Measurements from ENCODE around the gene MISFA.

MISFA gene

GRCh38 chr11:18608376-18608775 lies 8.8 kb downstream of the MISFA start:
- Histone ChIP-seq H3K27ac (no peak overlapping the region), H3K27me3 (ENCODE audit: control insufficient read depth, insufficient read depth, low read length) (no peaks in the 10 kb centered on the region), H3K4me2 (ENCODE audit: low read length) (no peak overlapping the region), H3K36me3 (ENCODE audit: control insufficient read depth, insufficient read depth, low read length) (no peaks in the 10 kb centered on the region), H3K9ac (no peak overlapping the region), H3K9me3 (ENCODE audit: control insufficient read depth, low read length) (no peaks in the 10 kb centered on the region), H3K4me3 (ENCODE audit: low read depth, low read length) (no peak overlapping the region), H3K4me1 (no peaks in the 10 kb centered on the region), H2AFZ (no peak overlapping the region), H3K79me2 (no peaks in the 10 kb centered on the region)
- TF ChIP-seq CTCF (IDR thresholded peaks at IDR 0.05): no peak

GRCh38 chr11:18611196-18611595 lies 11.6 kb downstream of the MISFA start:
- H2AFZ ChIP-seq: no peak overlapping the region
- H3K4me1 ChIP-seq: no peaks in the 10 kb centered on the region
- H3K4me3 ChIP-seq (ENCODE audit: low read depth, low read length): no peak overlapping the region
- no peak overlapping the region for H3K9ac ChIP-seq
- H3K36me3 ChIP-seq (ENCODE audit: control insufficient read depth, insufficient read depth, low read length): no peaks in the 10 kb centered on the region
- H3K9me3 ChIP-seq (ENCODE audit: control insufficient read depth, low read length): no peaks in the 10 kb centered on the region
- no peaks in the 10 kb centered on the region for H3K79me2 ChIP-seq
- no peak for TF ChIP-seq CTCF (IDR thresholded peaks at IDR 0.05)
- no peaks in the 10 kb centered on the region for H3K27me3 ChIP-seq (ENCODE audit: control insufficient read depth, insufficient read depth, low read length)
- H3K27ac ChIP-seq: no peak overlapping the region
- H3K4me2 ChIP-seq (ENCODE audit: low read length): no peak overlapping the region

DNA sequence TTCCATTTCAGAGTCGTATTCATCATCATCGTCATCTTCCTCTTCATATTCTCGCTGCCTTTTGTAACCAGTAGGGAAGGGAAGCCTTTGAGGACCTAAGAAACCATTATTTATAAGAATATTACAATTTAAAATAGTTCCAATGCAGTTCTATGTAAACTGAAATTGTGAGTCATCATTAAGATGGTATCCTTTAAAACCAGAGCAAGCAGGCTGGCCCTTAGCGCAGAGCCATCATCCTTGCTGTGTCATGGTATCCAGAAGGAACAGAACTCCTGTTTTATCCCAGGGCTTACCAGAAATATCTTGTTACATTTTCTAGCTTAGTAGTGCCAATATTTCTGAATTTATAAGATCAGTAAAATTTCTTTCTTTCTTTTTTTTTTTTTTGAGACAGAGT lies 12.8 kb downstream of the MISFA start:
- Histone ChIP-seq H3K27me3 (ENCODE audit: control insufficient read depth, insufficient read depth, low read length) (no peaks in the 10 kb centered on the region), H2AFZ (no peak overlapping the region), H3K4me1 (no peaks in the 10 kb centered on the region), H3K9me3 (ENCODE audit: control insufficient read depth, low read length) (no peaks in the 10 kb centered on the region), H3K27ac (no peak overlapping the region), H3K9ac (no peak overlapping the region), H3K4me3 (ENCODE audit: low read depth, low read length) (no peak overlapping the region), H3K4me2 (ENCODE audit: low read length) (no peak overlapping the region), H3K79me2 (no peaks in the 10 kb centered on the region), H3K36me3 (ENCODE audit: control insufficient read depth, insufficient read depth, low read length) (no peaks in the 10 kb centered on the region)
- no peak for TF ChIP-seq CTCF (IDR thresholded peaks at IDR 0.05)

DNA sequence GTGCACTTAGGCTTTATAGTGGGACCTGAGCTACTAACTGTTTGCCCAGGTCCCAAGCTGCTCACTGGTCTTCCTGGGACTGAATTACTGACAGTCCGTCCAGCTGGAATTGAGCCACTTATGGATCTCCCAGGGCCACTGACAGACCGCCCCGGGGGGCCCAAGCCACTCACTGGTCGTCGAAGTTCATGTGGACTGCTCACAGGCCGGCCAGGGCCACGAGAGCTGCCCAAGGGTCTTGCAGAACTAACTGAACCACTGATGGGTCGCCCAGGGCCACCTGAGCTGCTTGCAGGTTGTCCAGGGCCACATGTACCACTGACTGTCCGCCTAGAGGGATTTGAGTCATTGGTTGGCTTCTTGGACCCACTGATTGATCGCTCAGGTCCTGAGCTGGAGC lies 15.1 kb downstream of the MISFA start:
- no peak for TF ChIP-seq CTCF (IDR thresholded peaks at IDR 0.05)
- Histone ChIP-seq H3K9ac (no peak overlapping the region), H3K36me3 (ENCODE audit: control insufficient read depth, insufficient read depth, low read length) (no peaks in the 10 kb centered on the region), H3K27ac (no peak overlapping the region), H3K27me3 (ENCODE audit: control insufficient read depth, insufficient read depth, low read length) (no peaks in the 10 kb centered on the region), H3K9me3 (ENCODE audit: control insufficient read depth, low read length) (no peaks in the 10 kb centered on the region), H3K4me1 (no peaks in the 10 kb centered on the region), H3K79me2 (no peaks in the 10 kb centered on the region), H2AFZ (no peak overlapping the region), H3K4me2 (ENCODE audit: low read length) (no peak overlapping the region), H3K4me3 (ENCODE audit: low read depth, low read length) (no peak overlapping the region)

DNA sequence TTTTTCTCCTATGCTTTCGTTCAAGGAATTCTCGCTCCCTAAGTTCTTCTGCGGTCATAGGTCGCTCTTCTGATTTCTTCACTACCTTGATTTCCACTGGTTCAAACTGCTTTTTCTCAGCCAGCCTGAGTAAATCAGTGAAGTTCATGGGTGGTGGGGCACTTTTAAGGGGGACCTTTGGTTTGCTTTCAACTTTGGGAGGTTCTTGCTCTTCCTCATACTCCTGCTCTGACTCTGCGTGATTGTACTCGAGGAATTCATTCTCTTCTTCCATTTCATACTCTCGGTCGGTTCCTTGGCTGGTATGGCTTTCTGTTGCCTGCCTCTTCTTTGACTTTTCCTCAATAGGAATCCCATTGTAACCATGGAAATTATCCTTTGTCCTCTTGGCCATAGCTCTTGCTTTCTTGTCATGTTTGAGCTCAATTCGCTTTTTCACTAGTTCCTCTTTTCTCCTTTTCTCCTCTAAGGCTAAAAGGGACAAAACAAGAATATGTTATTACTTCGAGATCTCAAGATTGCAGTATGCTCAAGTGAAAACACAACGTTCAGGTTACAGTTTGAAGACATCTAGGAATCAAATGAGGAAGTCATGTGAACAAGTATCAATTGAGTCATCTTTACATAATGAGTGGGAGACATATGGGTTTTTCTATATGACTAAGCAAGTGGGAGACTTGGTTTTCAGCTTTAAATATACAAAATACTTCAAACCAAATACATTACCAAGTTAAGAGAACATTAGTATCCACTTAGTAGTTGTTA lies 16.2 kb downstream of the MISFA start:
- H3K36me3 ChIP-seq (ENCODE audit: control insufficient read depth, insufficient read depth, low read length): no peaks in the 10 kb centered on the region
- H3K9me3 ChIP-seq (ENCODE audit: control insufficient read depth, low read length): no peaks in the 10 kb centered on the region
- no peak overlapping the region for H2AFZ ChIP-seq
- H3K9ac ChIP-seq: no peak overlapping the region
- no peak overlapping the region for H3K27ac ChIP-seq
- no peak overlapping the region for H3K4me2 ChIP-seq (ENCODE audit: low read length)
- H3K27me3 ChIP-seq (ENCODE audit: control insufficient read depth, insufficient read depth, low read length): no peaks in the 10 kb centered on the region
- no peak for TF ChIP-seq CTCF (IDR thresholded peaks at IDR 0.05)
- no peaks in the 10 kb centered on the region for H3K4me1 ChIP-seq
- H3K4me3 ChIP-seq (ENCODE audit: low read depth, low read length): no peak overlapping the region
- peaks cover 4% of the 10 kb centered on the region for H3K79me2 ChIP-seq

All from parathyroid adenoma (tissue), 2 donors.